CD14-positive monocyte (primary cell): Measurements from ENCODE around the gene TMEM82. TPM values are rescaled to one million over a fixed set of nuclear protein-coding genes. Genes with fewer than 3 reads are reported as not detected.

Experiments used
- DNase-seq, 3 donors: peaks; one replicate each; pipeline ENCODE4 v3.0.0-alpha.2; 2011 to 2022
- H2AFZ ChIP-seq: 2 replicates; pipeline ENCODE4 v1.6.0; 2012; ENCODE audit warnings: mild to moderate bottlenecking, low read depth, low read length, inconsistent platforms; ENCODE audit not compliant: insufficient read depth, poor library complexity, severe bottlenecking
- H3K27ac ChIP-seq, 2 donors: 1 replicate in 1 of 2; 2 replicates in 1 of 2; pipeline ENCODE4 v1.5.1; 2012 to 2013; ENCODE audit warnings: low read length in 2 of 2, control low read depth in 1 of 2, inconsistent platforms in 1 of 2, low read depth in 1 of 2, mild to moderate bottlenecking in 1 of 2
- H3K27me3 ChIP-seq, 2 donors: one replicate each; pipeline versions ENCODE4 v1.6.0 to v1.6.1; 2011 to 2013; ENCODE audit warnings: low read length in 2 of 2; ENCODE audit not compliant: control insufficient read depth in 2 of 2, insufficient read depth in 2 of 2
- H3K36me3 ChIP-seq, 2 donors: replicated peaks in 1 of 2; 1 replicate in 1 of 2; 2 replicates in 1 of 2; pipeline versions ENCODE4 v1.5.1 to v1.6.1; 2012 to 2013; ENCODE audit warnings: low read length in 2 of 2, control low read depth in 1 of 2, inconsistent platforms in 1 of 2, mild to moderate bottlenecking in 1 of 2; ENCODE audit not compliant: insufficient read depth in 2 of 2, control insufficient read depth in 1 of 2
- H3K4me1 ChIP-seq, 2 donors: 1 replicate in 1 of 2; 2 replicates in 1 of 2; pipeline versions ENCODE4 v1.5.1 to v1.6.1; 2012 to 2013; ENCODE audit warnings: low read length in 2 of 2, control low read depth in 1 of 2, inconsistent platforms in 1 of 2, mild to moderate bottlenecking in 1 of 2, moderate library complexity in 1 of 2; ENCODE audit not compliant: insufficient read depth in 2 of 2, control insufficient read depth in 1 of 2
- H3K4me2 ChIP-seq: replicated peaks from 2 replicates; pipeline ENCODE3; 2012; ENCODE audit warnings: low read length, moderate library complexity, mild to moderate bottlenecking; ENCODE audit not compliant: poor library complexity, severe bottlenecking; ENCODE audit errors: extremely low read depth
- H3K4me3 ChIP-seq, 3 experiments: fragments of 200-600 bp in 1 of 3; sonication (generic) in 1 of 3; replicated peaks in 1 of 3; 1 replicate in 2 of 3; 2 replicates in 1 of 3; pipeline ENCODE4 v1.5.1; 2011 to 2013; ENCODE audit warnings: low read length in 3 of 3, mild to moderate bottlenecking in 3 of 3, control low read depth in 2 of 3, low read depth in 2 of 3, inconsistent platforms in 1 of 3, moderate library complexity in 1 of 3
- H3K79me2 ChIP-seq: 2 replicates; pipeline ENCODE4 v1.6.0; 2012; ENCODE audit warnings: mild to moderate bottlenecking, control low read depth, inconsistent platforms, low read length, moderate library complexity; ENCODE audit not compliant: insufficient read depth
- H3K9ac ChIP-seq: 2 replicates; pipeline ENCODE4 v1.6.0; 2017; ENCODE audit warnings: low read length, mild to moderate bottlenecking; ENCODE audit not compliant: insufficient read depth, poor library complexity, severe bottlenecking
- H3K9me3 ChIP-seq, 2 donors: replicated peaks in 1 of 2; 1 replicate in 1 of 2; 2 replicates in 1 of 2; pipeline versions ENCODE4 v1.5.1 to v1.6.1; 2012 to 2013; ENCODE audit warnings: low read length in 2 of 2, control low read depth in 1 of 2; ENCODE audit not compliant: control insufficient read depth in 1 of 2, insufficient read depth in 1 of 2
- H4K20me1 ChIP-seq: 2 replicates; pipeline ENCODE4 v1.6.0; 2012; ENCODE audit warnings: mild to moderate bottlenecking, low read length, control low read depth, moderate library complexity; ENCODE audit not compliant: insufficient read depth
- H3K27ac Mint-ChIP-seq, 7 donors: one replicate each; pipeline ENCODE4 v1.8.0; 2020; ENCODE audit warnings: mild to moderate bottlenecking in 7 of 7, mixed read lengths in 7 of 7, moderate library complexity in 6 of 7, inconsistent platforms in 2 of 7
- H3K27me3 Mint-ChIP-seq, 3 donors: one replicate each; pipeline ENCODE4 v1.8.0; 2021 to 2022; ENCODE audit warnings: low read depth in 3 of 3, mild to moderate bottlenecking in 3 of 3, mixed read lengths in 3 of 3, moderate library complexity in 3 of 3, inconsistent platforms in 1 of 3
- H3K36me3 Mint-ChIP-seq, 2 donors: one replicate each; pipeline ENCODE4 v1.8.0; 2020; ENCODE audit warnings: mixed read lengths in 2 of 2, inconsistent platforms in 1 of 2, mild to moderate bottlenecking in 1 of 2
- H3K4me1 Mint-ChIP-seq: one replicate; pipeline ENCODE4 v1.8.0; 2020; ENCODE audit warnings: mild to moderate bottlenecking, mixed read lengths
- H3K4me3 Mint-ChIP-seq, 2 donors: one replicate each; pipeline ENCODE4 v1.8.0; 2020; ENCODE audit warnings: mild to moderate bottlenecking in 2 of 2, mixed read lengths in 2 of 2, moderate library complexity in 1 of 2
- H3K9me3 Mint-ChIP-seq, 7 donors: one replicate each; pipeline ENCODE4 v1.8.0; 2020 to 2022; ENCODE audit warnings: mixed read lengths in 7 of 7, mild to moderate bottlenecking in 6 of 7, moderate library complexity in 6 of 7, inconsistent platforms in 2 of 7
- CTCF ChIP-seq: fragments of 200-600 bp; IDR thresholded peaks from one replicate; pipeline ENCODE4 v1.8.0; 2022; ENCODE audit warnings: antibody characterized with exemption, mild to moderate bottlenecking
- WGBS: methylation state at CpG from one replicate; pipeline ENCODE4 v1.1.5; 2013; ENCODE audit warnings: missing lambda C conversion rate; ENCODE audit not compliant: insufficient coverage; 5-methylcytosine and 5-hydroxymethylcytosine counted together
- intact Hi-C, 2 donors: fragments of 100-400 bp; cut with micrococcal nuclease; formaldehyde crosslinking; loops; one replicate each; pipeline versions ENCODE4 v1.15.0 to v1.15.1; 2023
- polyA plus RNA-seq, 3 donors: library from polyadenylated mRNA; depleted of rRNA in 1 of 3; unstranded in 2 of 3; stranded (reverse) in 1 of 3; fragments of 300-500 nt in 2 of 3; fragments of >200 nt in 1 of 3; fragmentation: Illumina TruSeq in 2 of 3; gene quantifications; 1 replicate in 2 of 3; 2 replicates in 1 of 3; pipeline ENCODE4 v1.2.3, GENCODE V29; 2012 to 2021

The TMEM82 gene
- polyA plus RNA-seq, 3 donors = not detected

GRCh38 chr1:15748690-15749398, 6.5 kb downstream of the TMEM82 start:
- Mint-ChIP-seq H3K27ac (no peak overlapping the region), H3K4me1 (no peaks in the 10 kb centered on the region), H3K27me3 (peaks cover 3 to 6% (median 3%) of the 10 kb centered on the region in 3 donors), H3K4me3 (no peak overlapping the region), H3K36me3 (no peaks in the 10 kb centered on the region), H3K9me3 (peaks cover 0 to 2% (median 0%) of the 10 kb centered on the region in 7 donors)
- no peaks in the 10 kb centered on the region for H3K36me3 ChIP-seq
- H3K9ac ChIP-seq = no peak overlapping the region
- H3K27me3 ChIP-seq = no peaks in the 10 kb centered on the region
- H3K9me3 ChIP-seq = no peaks in the 10 kb centered on the region
- no peaks in the 10 kb centered on the region for H3K4me1 ChIP-seq
- H3K4me3 ChIP-seq = no peak overlapping the region
- no peaks in the 10 kb centered on the region for H4K20me1 ChIP-seq
- H3K79me2 ChIP-seq = no peaks in the 10 kb centered on the region
- WGBS = 95% methylated on average over 10 of the region's 10 CpGs
- H3K27ac ChIP-seq = no peak overlapping the region
- no peak for TF ChIP-seq CTCF
- no peak overlapping the region for H3K4me2 ChIP-seq
- no peak for DNase-seq
- intact Hi-C loops = no loop called here
- H2AFZ ChIP-seq = no peak overlapping the region

- Histone ChIP-seq H2AFZ (no peak overlapping the region), H4K20me1 (no peaks in the 10 kb centered on the region), H3K9ac (no peak overlapping the region), H3K4me1 (no peaks in the 10 kb centered on the region), H3K36me3 (no peaks in the 10 kb centered on the region), H3K79me2 (no peaks in the 10 kb centered on the region), H3K27me3 (no peaks in the 10 kb centered on the region), H3K9me3 (no peaks in the 10 kb centered on the region), H3K27ac (no peak overlapping the region), H3K4me3 (no peak overlapping the region), H3K4me2 (no peak overlapping the region)
- H3K4me1 Mint-ChIP-seq = no peaks in the 10 kb centered on the region
- H3K27ac Mint-ChIP-seq = no peak overlapping the region
- no peak for DNase-seq
- TF ChIP-seq CTCF = no peak
- intact Hi-C loops = no loop called here
- 86% methylated on average over 16 of the region's 19 CpGs for WGBS
- H3K36me3 Mint-ChIP-seq = no peaks in the 10 kb centered on the region
- H3K4me3 Mint-ChIP-seq = no peak overlapping the region
- peaks cover 0 to 2% (median 0%) of the 10 kb centered on the region in 7 donors for H3K9me3 Mint-ChIP-seq
- H3K27me3 Mint-ChIP-seq = peaks cover 4 to 8% (median 6%) of the 10 kb centered on the region in 3 donors
Measured at GRCh38 chr1:15749399-15750291, 7.3 kb downstream of the TMEM82 start.
